Cardiac muscle cell (in vitro differentiated cells and primary cell): ENCODE data around the gene NBPF1. TPM values are rescaled to one million over a fixed set of nuclear protein-coding genes. Genes with fewer than 3 reads are reported as not detected.

Experiments
- polyA plus RNA-seq: library from polyadenylated mRNA; unstranded; fragments of >200 nt; fragmentation: Nextera tagmentation; extraction: Ambion mirVana; gene quantifications from 2 replicates; pipeline ENCODE4 v1.2.1, GENCODE V29; 2016
- total RNA-seq: library from RNA; depleted of rRNA; stranded (reverse); fragments of >200 nt; gene quantifications from 2 replicates; pipeline ENCODE4 v1.2.3, GENCODE V29; 2016

NBPF1 gene
- total and polyA plus RNA-seq, 2 experiments from 2014 or later: 42.8 to 57.6 TPM

Other genes with a start within 250 kb of the NBPF1 start
- gene SZRD1, start 246.3 kb downstream of the NBPF1 start, total RNA-seq: 75.9 and 81.7 TPM in 2 replicates
- gene SZRD1, start 246.3 kb downstream of the NBPF1 start, polyA plus RNA-seq: 53.1 and 58.5 TPM in 2 replicates
- gene SPATA21, start 176.1 kb downstream of the NBPF1 start, total RNA-seq: 0.18 TPM in 1 of 2 replicates, not detected in the other
- not detected in 2 replicates for gene SPATA21, start 176.1 kb downstream of the NBPF1 start, polyA plus RNA-seq
- gene NECAP2, start 172.8 kb downstream of the NBPF1 start, total RNA-seq: 34.4 and 41.0 TPM in 2 replicates
- 38.4 and 42.6 TPM in 2 replicates for gene NECAP2, start 172.8 kb downstream of the NBPF1 start, polyA plus RNA-seq
- gene RNU1-1, start 99.3 kb downstream of the NBPF1 start, total RNA-seq: under 0.01 TPM in 2 replicates
- 3.8 TPM in 1 of 2 replicates, not detected in the other for gene RNU1-1, start 99.3 kb downstream of the NBPF1 start, polyA plus RNA-seq
- gene RNU1-3, start 53.4 kb upstream of the NBPF1 start, total RNA-seq: under 0.01 TPM in 2 replicates
- 3.8 TPM in 1 of 2 replicates, not detected in the other for gene RNU1-3, start 53.4 kb upstream of the NBPF1 start, polyA plus RNA-seq
- gene RNU1-4, start 127.0 kb upstream of the NBPF1 start, total RNA-seq: under 0.01 TPM in 2 replicates
- 3.8 TPM in 1 of 2 replicates, not detected in the other for gene RNU1-4, start 127.0 kb upstream of the NBPF1 start, polyA plus RNA-seq